Ecto neural progenitor cell (in vitro differentiated cells): ENCODE results near the gene AMD1.
"Not testable (repeated sequence)": the region's sequence is repeated elsewhere in the genome, so short reads cannot be mapped to it uniquely, and the experiment has no call there.

ENCODE experiments used
- DNase-seq: peaks from one replicate; pipeline ENCODE4 v3.0.0-alpha.2; 2018; ENCODE audit warnings: low spot score

The AMD1 gene

DNA sequence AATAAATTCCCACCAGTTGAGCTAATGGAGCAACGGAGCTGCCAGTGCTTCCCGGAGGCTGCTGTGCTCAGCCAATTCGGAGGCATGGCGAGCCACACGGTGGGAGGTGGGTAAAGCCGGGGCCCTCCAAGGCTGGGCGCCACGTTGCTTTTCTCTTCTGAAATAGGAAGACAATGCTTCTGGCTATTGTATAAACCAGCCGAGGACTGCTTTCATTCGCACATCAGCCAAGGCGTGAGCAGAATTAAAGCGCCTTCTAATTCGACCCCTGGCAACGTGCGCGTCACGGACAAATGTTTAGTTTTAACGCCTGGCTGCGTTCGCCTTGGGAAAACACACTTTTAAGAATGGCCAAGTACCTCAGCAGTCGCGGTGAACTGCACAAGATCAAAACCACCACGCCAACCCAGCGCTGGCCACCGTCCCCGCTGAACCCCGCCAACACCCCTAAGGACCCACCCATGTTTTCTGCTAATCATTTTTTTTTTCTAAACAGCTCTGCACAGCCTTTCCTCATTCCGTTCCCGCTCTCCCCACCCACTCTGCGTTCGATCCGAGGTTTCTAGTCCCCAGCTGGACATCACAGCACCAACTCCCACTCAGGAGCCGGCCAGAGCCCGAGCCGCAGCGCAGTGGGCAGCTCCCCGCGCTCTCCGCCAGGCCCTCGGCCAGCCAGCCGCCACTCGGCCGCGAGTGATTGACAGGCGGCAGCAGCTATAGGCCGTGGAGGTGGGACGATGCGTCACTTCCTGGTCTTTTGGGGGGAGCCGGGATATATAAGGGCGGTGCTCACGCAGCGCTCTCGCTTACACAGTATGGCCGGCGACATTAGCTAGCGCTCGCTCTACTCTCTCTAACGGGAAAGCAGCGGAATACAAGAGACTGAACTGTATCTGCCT, at the start of gene AMD1:
TSS of gene AMD1 (plus strand) at position 805 of the 899 bp plus-strand sequence. CDS start 321 bp downstream, outside the sequence.
- peak; percentile 97 for DNase-seq

DNA sequence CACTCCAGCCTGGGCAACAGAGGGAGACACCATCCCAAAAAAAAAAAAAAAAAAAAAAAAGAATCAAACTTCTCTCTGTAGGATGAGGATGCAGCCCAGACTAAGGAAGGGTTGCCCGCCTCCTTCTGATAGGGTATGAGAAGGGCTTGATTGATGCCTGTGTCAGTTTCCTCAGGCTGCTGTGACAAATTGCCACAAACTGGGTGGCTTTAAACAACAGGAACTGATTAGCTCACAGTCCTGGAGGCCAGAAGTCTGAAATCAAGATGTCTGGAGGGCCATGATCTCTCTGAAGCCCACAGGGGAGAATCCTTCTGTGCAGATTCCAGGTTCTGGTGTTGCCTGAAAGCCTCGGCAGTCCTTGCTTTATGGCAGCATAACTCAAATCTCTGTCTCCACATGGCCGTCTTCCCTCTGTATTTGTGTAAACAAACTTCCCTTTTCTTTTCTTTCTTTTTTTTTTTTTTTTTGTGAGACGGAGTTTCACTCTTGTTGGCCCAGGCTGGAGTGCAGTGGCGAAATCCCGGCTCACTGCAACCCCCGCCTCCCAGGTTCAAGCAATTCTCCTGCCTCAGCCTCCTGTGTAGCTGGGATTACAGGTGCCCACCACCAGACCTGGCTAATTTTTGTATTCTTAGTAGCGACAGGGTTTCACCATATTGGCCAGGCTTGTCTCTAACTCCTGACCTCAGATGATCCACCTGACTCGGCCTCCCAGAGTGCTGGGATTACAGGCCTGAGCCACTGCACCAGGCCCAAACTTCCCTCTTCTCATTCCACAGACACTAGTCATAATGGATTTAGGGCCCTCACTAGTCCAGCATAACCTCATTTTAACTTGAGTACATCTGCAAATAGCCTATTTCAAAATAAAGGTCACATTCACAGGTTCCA, 48.1 kb upstream of the AMD1 start:
- no peak for DNase-seq

DNA sequence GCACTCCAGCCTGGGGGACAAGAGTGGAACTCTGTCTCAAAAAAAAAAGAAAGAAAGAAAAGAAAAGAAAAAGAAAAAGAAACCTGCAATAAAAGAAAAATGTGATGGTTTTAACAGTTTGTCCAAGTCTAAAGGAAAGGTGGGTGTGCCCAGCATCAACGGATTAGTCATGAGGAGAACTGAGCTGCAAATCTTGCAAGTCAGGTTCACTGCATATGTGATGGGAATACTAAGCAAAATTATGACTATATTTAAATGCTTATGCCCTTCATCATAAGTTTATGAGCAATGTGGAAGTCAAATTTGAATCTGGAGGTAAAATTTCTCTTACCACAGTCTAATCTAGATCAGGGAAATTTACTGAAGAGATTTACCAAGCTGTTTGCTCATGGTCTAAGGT, 46.2 kb upstream of the AMD1 start:
- no peak for DNase-seq

DNA sequence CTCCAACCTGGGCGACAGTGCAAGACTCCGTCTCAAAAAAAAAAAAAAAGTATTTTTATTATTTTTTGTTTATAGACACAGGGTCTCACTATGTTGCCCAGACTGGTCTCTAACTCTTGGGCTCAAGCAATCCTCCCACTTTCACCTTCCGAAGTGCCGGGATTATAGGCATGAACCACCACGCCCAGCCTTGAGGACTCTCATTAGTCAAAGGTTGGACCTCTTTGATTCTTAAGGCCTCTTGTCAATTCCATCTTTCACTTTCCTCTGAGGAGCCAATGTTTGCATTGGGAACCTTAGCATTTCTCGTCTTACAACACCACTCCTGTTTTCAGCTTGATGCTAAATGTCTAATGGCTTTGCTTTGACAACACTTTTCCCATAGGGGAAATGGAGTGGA, 43.2 kb upstream of the AMD1 start:
- no peak for DNase-seq

DNA sequence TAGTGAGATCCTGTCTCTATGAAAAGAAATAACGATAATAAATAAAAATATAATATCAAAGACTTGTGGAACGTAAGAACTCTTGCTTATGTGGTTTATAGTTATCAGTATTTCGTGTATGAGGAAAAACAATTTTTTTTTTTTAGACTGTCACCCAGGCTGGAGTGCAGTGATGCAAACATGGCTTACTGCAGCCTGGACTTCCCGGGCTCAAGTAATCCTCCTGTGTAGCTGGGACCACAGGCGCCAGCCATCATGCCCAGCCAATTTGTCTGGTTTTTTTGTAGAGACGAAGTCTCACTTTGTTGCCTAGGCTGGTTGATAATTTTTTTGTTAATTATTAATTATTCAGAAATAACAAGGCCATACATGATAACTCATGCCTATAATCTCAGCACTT, 40.8 kb upstream of the AMD1 start:
- DNase-seq = no peak

DNA sequence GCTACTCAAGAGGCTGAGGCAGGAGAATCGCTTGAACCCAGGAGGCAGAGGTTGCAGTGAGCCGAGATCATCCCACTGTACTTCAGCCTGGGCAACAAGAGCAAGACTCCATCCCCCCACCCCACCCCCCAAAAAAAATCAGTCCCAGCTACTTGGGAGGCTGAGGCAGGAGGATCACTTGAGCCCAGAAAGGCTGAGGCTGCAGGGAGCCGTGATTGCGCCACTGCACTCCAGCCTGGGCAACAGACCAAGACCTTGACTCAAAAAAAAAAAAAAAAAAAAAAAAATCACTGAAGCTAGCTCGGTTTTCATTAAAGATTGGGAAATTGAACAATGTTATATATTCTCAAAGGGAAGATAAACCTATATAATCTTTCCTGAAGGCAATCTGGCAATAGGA, 38.8 kb upstream of the AMD1 start:
- not testable (repeated sequence) for DNase-seq

DNA sequence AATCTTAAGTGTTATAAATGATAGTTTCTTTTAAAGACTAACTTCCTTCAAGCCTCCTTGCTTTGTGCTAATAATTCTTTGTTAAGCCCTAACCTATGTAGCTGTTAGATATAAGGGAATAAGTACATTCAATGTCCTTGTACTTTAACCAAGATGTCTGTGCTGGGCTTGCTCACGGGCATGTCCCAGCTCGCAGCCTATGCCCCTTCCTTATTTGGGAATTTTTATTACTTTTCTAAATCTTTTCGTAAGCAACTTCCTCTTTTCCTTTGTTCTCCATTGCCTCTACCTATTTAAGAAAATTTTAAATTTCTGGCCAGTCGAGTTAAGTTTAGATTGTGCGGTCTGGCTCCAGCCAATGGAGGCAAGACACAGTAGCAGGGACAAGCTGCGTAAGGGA, 33.3 kb upstream of the AMD1 start:
- DNase-seq = no peak

DNA sequence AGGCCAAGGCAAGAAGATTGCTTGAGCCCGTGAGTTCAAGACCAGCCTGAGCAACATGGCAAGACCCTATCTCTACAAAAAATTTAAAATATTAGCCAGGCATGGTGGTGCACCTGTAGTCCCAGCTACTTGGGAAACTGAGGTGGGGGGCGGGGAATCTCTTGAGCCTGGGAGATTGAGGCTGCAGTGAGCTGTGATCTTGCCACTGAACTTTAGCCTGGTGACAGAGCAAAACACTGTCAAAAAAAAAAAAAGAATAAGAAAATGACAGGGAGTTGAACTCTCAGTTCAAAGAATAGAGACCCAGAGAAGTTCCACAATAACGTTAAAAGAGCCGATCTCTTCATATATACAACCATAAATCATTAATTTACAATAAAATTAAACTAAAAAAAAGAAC, 24.8 kb upstream of the AMD1 start:
- no peak for DNase-seq

DNA sequence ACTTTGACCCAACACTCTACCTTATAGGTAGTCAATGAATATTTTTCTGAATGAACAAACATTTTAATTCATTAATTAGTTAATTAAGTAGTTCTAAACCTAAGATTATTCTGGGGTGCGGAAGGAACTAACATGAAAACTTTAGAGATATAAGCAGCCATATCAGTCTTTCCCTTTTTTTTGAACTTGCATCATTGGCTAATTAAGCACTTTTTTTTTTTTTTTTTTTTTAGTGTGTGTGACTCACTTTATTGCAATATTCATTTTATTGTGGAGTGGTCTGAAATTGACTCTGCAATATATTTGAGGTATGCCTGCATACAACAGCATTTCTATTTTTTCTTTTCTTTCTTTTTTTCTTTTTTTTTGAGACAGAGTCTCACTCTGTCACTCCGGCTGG, 21.8 kb upstream of the AMD1 start:
- DNase-seq = no peak

DNA sequence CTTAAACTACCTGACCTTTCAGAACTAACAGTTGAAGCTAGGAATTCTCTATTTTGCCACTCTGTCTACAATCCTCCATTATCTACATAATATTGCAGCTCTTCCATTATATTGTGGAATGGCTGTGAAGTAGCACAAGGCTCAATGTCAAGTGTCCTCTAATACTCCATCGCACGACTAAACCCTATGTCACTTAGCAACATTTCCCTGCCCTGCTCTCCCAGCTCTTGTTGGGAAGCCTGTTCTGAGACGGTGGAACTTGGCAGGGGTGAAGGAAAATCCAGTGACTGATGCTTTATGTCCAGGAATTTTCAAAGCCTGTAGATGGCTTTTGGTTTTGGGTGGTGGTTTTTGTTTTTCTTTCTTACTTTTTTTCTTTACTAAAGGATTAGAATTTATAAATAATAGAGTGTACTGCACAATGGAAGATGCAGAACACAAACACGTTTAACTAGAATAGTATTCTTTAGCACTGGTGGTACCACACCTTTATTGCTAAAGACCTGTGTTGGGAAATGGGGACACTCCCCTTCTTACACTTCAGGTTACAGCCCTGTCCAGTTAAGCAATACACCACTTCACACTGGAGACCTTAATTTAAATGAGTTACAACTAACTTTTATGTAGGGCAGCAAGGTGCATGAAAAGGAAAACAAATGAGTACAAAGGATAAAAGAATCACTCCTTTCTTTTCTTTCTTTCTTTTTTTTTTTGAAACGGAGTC, 20.7 kb upstream of the AMD1 start:
- no peak for DNase-seq

DNA sequence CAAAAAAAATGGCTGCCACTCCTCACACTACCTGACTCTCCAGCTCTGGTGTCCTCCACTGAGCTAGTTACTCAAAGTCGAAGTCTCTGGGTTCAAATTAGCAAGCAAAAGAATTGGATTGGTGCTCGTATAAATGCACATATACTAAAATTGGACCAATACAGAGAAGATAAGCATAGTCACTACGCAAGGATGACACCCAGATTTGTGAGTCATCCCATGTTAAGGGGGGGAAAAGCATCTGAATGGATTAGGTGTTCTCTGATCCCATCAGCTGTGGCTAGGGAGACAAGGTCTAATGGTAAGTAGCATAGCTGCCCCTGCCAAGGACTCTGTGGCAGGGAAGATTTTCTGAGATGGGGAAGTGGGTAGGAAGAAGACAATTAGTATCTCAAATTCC, 18.3 kb upstream of the AMD1 start:
- no peak for DNase-seq

DNA sequence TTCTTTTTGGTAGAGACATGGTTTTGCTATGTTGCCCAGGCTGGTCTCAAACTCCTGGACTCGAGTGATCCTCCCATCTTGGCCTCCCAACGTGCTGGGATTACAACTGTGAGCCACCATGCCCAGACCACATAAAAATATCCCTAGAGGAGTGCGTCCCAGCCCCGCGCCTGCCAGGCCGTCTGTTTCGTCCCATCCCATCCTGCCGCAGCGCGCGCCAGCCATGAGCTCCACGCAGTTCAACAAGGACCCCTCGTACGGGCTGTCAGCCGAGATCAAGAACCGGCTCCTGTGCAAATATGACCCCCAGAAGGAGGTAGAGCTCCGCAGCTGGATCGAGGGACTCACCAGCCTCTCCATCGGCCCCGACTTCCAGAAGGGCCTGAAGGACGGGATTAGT, 16.6 kb upstream of the AMD1 start:
- DNase-seq = no peak

DNA sequence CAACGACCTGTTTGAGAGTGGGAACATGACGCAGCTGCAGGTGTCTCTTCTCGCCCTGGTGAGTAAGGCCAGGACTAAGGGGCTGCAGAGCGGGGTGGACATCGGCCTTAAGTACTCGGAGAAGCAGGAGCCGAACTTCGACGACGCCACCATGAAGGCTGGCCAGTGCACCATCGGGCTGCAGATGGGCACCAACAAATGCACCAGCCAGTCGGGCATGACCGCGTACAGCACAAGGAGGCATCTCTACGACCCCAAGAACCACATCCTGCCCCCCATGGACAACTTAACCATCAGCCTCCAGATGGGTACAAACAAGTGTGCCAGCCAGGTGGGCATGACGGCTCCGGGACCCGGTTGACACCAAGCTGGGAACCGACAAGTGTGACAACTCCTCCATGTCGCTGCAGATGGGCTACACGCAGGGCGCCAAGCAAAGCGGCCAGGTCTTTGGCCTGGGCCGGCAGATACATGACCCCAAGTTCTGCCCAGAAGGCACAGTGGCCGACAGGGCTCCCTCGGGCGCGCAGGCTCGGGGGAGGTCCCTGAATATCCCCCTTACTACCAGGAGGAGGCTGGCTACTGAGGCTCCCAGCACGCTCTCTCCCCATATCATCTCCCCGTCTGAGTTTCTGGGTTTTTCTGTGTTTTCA, 15.9 kb upstream of the AMD1 start:
- DNase-seq = no peak

DNA sequence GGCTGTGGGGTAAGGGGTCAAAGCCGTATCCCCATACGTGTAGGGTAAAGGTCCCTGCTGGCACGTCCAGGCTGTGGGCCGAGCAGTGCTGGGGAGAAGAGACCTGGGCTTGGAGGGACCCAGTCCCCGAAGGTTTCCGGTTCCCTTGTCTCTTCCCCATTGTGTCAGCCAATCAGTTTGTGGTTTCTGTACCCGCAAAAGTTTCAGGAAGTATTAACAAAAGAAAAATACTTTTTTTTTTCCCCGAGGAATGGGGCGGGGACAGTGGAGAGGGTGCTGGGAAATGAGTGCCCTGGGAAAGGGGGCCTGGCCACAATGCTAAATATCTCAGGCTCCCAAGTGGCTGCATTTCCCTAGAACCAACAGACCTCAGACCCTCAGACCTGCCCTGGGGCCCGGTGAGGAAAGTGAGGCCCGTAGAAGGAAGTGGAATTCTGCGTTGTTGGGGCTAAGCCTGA, 15.2 kb upstream of the AMD1 start:
- no peak for DNase-seq

DNA sequence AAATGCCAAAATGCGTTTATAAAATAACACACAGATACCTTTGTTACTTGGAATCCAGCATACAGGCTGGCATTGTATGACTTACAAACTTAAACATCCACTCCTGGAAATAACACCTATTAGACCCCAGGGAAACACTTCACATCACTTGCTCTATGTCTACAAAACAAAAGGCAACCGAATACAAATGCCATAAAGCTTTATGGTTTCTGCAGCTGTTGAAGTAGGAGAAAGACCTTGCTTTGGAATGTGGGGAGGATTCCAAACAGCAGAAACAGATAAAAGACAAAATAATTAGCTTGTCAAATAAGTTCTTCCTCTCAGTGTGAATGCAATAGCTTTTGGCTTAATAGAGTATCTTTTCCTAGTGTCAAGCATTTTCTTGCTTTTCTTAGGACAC, 9.8 kb upstream of the AMD1 start:
- no peak for DNase-seq

DNA sequence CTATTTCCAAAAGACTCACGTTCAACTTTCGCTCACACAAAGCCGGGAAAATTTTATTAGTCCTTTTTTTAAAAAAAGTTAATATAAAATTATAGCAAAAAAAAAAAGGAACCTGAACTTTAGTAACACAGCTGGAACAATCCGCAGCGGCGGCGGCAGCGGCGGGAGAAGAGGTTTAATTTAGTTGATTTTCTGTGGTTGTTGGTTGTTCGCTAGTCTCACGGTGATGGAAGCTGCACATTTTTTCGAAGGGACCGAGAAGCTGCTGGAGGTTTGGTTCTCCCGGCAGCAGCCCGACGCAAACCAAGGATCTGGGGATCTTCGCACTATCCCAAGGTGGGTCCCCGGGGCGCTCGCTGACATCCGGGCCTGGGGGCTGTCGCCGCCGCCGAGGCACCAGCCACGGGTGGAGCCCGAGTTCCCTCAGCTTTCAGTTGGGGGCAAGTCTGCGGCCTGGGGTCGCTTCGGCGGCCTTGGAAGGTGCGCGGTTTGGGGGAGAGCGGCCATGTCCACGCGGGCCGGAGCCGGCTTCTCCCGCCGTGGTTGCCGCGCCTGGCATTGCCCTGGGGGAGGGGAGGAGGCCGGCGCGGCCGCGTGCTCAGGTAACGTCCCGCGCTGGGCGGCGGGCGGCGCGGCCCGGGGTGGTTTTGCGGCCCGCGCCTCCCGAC, 429 bp downstream of the AMD1 start:
- peak; percentile 67 for DNase-seq

DNA sequence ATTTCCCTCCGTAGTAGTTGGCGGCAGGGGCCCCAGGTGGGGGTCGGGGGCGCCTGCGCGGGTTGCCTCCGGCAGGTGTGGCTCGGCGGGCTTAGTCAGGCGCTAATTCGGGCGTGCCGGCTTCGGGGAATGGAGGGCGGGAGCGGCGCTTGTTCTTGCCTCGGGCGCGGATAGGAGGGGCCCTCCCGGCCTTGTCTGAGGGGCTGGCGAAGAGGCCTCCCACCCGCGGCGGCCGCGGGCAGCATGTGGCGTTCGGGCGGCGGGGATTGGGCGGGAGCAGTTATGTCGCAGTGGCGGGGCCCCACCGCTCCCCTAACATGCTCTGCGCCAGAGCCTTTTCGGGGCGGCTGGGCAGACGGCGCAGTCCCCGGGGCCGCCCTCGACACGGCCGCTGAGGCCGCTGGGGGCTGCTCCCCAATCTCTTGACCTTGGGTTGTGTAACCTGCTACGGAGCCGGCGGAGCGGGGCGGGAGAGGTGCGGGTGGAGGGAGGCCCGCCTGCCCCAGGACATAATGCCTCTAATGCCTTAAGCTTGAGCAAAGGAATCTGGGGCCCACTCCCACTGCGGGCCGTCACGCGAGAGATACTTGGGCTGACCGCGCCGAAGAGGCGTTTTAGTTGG, 1.1 kb downstream of the AMD1 start:
- DNase-seq = peak; percentile 80

DNA sequence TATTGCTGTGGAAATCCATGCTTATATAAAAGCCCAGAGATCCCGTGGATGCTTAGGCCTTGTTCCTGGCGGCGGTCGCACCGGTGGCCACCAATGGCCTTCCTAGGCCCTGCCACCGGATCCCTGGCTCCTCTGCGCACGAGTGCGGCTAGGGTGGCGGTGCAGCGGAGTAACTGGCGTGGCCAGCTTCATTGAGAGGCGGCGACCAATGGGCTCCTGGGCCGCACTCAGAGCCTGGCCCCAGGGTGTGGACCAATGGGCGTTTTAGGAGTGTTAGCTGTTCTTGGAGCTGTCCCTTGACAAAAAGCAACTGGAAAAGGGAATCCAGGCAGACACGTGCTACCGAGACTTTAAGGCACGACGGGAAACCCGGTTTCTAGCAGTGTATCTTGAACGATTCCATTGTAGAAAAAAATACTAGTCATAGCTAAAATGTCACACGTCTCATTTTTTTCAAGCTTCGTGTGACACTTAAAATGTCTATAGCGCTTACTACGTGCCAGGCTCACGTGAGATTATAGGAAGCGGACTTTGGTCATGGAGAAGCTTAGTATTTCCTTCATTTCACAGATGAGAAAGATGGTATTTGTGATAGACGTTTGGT, 1.7 kb downstream of the AMD1 start:
- peak; percentile 93 for DNase-seq

DNA sequence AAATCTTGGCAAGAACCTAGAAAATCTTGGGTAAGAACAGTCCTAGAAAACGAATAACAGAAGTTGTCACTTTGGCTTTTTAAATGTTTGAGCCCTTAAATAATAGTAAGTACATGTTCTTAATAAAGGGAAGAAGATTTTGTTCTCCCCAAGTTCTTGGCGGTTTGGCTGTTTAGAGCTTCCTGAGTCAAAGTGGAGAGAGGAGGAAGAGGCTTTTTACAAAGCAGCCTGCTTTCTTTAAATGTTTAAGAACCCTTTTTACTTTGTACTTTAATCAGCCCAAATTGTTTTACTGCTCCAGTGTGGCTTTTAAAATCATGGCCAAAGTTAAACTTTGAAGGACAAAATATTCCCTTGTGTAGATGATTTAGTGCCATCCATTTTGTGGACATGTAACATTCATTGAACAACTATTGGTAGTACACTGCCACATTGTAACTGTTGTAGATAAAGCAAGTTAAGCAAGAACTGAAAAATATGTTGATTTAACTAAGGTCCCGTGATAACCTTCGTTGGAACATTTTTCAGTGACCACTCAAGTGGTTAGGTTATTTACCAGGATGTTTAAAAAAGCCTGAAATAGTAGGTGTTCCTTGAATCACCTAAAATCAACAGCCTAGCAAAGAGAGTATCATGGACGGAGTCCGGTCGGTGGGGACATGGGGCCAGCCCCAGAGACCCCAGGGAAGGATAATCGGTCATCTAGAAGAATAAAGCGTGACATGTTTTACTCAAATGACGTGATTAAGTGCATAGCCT, 2.4 kb downstream of the AMD1 start:
- no peak for DNase-seq

DNA sequence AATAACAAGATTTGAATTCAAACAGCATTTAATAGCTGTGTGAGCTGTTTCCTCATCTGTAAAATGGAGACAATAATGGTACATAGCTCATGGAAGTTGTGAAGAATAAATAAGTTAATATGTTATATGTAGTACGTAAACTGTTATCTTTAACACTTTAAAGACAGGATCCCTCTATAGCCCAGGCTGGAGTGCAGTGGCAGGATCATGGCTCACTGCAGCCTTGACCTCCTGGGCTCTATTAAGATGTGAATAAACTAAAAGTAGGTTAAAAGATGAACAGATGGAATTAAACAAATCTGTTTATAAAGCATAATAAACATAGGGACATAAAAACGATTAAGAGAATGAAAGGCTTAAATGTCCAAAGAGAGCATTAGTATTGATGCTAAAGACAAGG, 3.0 kb downstream of the AMD1 start:
- no peak for DNase-seq
